NCI-H146 (cell line): ENCODE measurements around the gene NECTIN3.

Experiments used
- DNase-seq: peaks from one replicate; lab custom pipeline; 2025; lab: John Stamatoyannopoulos, UW

Gene NECTIN3, protein sequence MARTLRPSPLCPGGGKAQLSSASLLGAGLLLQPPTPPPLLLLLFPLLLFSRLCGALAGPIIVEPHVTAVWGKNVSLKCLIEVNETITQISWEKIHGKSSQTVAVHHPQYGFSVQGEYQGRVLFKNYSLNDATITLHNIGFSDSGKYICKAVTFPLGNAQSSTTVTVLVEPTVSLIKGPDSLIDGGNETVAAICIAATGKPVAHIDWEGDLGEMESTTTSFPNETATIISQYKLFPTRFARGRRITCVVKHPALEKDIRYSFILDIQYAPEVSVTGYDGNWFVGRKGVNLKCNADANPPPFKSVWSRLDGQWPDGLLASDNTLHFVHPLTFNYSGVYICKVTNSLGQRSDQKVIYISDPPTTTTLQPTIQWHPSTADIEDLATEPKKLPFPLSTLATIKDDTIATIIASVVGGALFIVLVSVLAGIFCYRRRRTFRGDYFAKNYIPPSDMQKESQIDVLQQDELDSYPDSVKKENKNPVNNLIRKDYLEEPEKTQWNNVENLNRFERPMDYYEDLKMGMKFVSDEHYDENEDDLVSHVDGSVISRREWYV

DNA sequence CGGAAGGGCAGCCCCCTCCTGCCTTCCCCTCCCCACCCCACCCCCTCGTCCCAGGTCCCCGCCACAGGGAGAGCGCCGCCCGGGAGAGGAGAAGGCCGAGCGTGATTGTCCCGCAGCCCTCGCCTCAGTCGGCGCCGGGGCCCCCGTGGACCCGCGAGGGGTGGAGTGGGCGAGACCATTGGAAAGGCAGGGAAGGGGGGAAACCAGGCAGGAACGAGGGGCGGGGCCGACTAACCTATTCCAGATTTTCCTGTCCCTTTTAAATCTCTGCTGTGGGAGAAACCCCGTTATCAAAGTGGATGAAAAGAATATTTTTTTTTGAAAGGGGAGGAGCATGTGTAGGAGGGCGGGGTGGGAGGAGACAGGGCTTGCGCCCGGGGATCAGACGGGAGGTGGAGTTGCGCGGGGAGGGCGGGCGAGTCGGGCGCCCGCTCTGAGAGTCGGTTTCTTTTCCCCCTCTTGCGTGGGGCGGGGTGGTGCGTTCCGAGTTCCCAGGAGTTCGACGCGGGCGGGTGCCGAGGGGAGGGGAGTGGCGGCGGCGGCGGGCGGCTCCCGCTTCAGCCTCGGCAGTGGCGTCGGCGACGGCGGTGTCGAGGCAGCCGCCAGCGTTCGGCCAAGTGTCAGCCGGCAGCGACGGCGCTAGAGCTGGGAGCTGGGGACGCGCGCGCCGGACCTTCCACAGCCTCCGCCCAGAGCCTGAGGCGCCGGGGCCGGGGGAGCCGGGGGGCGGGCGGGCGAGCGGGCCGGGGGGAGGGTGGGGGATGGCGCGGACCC is at the start of gene NECTIN3:
TSS of gene NECTIN3 (plus strand) at position 560 of the 774 bp plus-strand sequence. CDS start at position 762, 202 bp downstream.
- DNase-seq, result peak; percentile 90

DNA sequence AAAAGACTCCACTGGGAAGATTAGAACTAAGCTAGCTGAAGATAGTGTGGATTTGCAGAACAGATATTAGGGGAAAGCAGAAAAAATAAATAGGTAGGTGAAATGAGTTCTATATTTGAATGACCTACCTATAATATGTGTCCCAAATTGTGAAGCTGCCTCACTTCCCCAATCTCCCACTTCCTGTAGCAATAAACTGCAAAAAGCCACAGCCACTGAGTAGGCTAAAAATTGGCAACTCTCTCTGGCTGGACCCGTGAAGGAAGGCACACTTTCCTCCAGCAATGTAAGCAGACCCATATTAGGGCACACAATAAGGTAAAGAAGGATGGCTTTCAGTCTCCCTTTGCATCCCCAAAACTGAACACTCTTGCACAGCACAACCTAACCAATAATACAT is 43.7 kb upstream of the NECTIN3 start:
- DNase-seq, result no peak

DNA sequence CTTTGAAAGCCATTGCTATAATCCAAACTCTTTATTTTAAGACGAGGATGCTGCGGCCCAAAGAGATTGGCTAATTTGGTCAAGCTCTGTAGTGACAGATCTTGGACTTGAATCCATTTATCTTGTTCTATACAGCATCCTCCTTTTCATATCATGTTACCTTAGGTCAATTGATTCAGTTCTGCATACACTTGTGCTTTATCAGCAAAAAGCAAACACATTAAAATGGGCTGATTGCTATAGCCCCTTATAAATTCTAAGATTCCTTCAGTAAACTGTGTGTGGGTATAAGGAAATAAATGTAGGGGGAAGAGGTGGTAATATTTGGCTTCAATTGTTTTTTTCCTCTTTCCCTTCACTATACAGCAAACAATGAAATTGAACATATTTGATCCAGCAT is 40.1 kb upstream of the NECTIN3 start:
- DNase-seq, result no peak

DNA sequence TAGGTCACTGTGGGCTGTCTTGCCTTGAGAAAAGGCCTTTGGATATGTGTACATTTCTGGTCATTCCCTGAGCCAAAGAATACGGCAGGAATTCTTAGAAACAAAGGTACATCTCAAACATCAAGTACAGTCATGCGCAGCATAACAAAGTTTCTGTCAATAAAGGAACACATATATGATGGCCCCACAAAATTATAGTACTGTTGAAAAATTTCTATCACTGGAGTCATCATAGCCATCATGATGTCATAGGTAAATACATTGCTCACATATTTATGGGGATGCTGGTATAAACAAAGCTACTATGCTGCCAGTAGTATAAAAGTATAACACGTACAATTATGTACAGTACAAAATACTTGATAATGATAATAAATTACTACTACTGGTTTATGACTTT is 38.9 kb upstream of the NECTIN3 start:
- DNase-seq, result no peak

DNA sequence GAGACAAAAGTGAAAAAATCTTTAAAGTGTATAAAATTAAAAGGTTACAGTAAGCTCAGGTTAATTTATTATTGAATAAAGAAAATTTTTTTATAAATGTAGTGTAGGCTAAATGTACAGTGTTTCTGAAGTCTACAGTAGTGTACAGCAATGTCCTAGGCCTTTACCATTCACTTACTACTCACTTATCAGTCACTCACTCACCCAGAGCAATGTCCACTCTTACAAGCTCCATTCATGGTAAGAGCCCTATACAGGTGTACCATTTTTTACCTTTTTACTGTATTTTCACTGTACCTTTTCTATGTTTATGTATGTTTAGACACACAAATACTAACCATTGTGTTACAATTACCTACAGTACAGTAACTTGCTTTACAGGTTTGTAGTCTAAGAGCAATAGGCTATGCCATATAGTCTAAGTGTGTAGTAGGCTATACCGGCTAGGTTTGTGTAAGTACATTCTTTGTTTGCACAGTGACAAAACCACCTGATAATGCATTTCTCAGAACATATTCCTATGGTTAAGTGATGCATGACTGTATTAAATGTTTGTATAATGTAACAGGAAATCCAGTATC is 38.1 kb upstream of the NECTIN3 start:
- DNase-seq, result no peak

DNA sequence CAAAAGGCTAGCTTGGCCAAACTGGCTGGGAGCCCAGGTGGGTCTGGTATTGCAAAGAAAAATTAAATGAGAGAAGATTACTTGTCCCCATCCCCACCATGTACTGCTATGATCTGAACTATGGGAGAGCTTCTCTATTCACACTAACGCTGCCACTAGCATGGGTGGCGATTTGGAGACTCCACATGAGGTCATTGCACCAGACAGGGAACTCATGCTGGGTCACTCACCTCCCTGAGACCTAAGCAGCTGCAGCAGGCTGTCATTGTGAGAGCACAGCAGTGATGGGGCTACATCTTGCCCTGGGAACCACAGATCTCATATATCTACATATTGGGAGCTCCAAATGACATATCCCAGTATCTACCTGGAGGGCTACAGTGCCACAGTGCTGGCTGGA is 36.3 kb upstream of the NECTIN3 start:
- peak; percentile 3 for DNase-seq

DNA sequence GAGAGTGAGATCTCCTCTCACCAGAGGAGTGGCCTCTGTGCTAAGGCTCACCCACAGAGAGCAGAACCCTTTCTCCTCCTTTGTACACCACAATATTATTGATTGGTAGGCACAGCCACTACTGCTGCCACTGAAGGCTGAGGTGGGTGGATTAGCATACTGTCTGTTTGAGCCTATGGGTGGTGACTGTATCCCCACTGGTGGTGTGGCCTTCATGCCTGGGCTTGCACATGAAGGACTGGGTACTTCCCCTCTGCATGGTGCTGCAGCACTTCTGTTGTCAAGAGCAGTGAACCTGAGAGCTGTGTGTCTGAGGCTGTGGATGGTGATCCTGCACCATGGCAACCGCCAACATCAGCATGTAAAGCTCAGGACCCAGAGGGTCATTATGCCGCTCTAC is 35.7 kb upstream of the NECTIN3 start:
- DNase-seq, result no peak

DNA sequence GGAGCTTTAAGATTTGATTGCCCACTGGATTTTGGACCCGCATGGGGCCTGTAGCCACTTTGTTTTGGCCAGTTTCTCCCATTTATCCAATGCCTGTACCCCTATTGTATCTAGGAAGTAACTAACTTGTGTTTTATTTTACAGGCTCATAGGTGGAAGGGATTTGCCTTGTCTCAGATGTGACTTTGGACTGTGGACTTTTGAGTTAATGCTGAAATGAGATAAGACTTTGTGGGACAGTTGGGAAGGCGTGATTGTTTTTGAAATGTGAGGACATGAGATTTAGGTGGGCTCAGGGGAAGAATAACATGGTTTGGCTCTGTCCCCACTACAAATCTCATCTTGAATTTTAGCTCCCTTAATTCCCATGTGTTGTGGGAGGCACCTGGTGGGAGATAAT is 30.7 kb upstream of the NECTIN3 start:
- DNase-seq, result no peak

DNA sequence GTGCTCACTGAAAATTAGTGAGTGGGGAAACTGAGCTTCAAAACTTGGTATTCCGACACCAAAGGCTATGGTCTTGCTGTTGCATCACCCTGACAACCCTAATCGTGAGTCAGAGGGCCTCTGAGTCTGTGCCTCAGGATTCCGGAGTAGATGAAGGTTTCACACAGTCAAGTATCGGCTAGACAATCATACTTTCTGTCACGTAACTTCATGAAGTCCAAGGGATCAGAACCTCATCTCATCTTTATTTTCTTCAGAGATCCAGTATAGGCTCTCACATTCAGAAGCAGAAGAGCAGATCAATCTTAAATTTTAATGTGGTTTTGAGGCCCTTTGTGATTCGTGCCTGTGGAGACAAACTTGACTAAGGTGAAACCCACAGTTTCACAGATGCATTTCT is 26.1 kb upstream of the NECTIN3 start:
- DNase-seq, result no peak

DNA sequence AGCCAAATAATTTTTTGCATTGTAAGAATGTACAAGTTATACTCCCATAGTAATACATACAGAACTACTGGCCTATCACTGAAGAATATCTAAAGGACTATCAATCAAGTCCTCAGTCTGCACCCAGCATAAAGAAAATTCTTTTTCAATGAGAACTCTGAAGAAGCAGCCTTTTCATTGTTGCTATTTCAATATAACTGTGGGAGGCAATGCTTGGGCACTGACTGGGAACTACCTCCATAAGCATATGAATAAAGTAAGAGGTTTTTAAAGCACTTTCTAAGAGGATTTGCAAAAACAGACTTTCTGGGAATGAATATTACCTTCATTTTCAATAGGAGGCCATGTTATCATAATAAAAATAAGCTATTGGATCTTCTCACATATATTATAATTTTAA is 24.6 kb upstream of the NECTIN3 start:
- DNase-seq, result no peak

DNA sequence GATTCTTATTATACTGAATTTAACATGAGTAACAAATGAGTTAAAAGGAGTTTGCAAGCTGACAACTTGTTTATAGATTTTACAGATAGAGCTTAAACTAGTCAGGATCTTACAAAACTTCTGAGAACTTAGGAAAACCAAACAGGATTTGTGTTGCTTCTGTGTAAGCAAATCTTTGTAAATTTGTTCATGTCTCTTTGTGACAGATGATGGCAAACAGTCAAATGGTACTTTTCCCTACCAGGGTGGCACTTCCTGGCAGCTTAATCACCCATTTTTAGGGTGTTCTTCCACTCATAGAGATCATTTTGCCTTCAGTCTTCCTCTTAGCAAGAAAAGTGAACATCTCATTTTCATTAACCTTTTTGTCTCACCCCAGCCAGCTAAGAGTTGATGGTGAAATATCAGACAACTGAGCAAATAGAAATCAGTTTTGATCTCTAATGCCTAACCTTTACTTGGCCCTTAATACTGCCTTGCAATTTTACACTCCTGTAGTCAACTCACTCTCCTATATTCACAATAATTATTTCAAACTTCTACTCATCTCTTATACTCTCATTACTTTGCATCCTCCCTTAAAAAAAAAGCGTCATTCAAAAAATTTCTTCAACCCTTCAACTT is 23.7 kb upstream of the NECTIN3 start:
- no peak for DNase-seq

DNA sequence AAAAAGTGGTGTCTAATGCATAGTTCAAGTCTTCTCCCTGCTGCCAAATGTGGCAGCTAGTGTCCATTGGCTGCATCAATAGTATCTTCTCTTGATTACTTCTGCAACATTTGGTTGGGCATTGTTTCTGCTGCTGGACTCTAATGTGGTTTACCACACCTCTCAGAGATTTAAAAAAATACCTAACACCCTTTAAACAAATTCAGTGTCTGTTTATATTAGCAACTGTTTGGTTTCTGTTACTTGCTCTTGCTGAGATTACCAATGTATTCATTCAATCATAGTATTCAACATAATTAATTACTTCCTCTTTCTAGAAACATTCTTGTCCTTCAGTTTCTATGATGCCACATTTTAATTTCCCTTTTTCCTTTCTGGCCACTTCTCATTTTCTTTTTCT is 20.3 kb upstream of the NECTIN3 start:
- no peak for DNase-seq

DNA sequence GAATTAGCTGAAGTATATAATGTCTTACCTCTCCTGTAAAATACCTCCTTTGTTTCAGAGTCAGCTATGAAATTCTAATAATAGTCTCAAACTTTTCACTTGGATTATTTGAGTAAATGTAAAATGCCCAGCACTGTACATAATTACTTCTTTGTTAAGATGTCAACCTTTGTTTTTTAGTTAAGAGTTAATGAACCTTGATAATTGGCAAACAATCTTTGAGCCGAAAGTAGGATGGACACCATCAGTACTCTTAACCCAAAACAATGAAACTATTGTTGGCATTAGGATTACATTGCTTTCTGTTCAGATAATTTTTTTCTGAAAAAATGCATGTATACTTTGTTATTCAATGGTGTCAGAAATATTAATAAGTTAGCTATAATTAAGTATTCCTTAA is 3.0 kb upstream of the NECTIN3 start:
- DNase-seq, result no peak

DNA sequence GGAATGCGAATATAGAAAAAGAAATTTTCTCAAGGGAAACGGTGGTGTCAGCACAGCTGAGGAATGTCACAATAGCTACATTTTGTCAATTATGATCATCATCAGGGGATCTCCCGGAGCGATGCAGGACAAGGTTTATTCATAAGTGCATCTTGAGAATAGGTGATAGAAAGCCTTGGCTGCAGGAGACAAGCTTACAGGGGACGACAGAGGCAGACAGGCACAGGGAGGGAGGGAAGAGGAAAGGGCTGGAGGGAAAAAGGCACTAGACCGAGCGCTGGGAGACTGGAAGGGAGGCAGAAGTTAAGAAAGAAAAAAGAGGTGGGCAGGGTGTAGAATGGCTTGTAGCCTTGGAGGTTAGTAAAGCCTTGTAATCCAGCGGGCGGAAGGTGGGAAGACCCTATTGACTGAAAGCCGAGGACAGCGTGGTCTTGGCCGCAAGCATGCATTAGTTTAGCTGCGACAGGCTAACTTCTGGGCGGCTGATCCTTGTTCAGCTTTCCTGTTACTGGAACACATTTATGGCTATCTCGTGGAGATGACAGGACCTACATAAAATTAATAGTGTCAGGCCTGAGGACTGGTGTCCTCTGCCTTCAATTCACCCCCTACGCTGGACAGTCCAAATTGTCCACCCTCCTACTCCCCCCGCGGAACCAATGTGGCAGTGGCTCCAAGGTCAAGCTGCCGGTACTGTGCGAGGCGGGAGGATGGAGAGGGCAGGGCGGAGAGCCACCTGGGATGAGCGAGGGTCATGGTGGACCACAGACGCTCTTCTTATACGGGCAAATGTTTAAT is 1.4 kb upstream of the NECTIN3 start:
- peak; percentile 39 for DNase-seq

DNA sequence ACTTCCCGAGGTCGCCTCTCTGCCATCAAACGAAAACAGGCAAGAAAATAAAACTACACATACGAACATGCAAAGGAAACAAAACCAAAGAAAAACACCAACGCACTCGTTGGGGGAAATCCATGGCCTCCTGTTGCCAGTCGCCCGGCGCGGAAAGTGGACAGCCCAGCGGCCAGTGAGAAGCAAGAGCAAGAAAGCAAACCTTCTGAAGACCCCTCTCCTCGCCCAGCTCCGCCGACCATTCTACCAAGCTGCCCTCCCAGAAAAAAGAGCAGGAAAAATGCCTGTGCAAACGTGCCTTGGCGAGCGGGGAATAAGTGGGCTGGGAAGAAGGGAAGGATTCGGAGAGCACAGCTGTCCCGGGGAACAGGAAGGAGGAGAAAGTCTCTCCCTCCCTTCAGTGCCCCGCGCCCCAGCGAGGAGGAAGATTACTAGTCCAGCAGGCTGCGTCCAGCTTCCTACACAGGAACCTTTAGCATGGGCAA is 802 bp upstream of the NECTIN3 start:
- peak; percentile 86 for DNase-seq

DNA sequence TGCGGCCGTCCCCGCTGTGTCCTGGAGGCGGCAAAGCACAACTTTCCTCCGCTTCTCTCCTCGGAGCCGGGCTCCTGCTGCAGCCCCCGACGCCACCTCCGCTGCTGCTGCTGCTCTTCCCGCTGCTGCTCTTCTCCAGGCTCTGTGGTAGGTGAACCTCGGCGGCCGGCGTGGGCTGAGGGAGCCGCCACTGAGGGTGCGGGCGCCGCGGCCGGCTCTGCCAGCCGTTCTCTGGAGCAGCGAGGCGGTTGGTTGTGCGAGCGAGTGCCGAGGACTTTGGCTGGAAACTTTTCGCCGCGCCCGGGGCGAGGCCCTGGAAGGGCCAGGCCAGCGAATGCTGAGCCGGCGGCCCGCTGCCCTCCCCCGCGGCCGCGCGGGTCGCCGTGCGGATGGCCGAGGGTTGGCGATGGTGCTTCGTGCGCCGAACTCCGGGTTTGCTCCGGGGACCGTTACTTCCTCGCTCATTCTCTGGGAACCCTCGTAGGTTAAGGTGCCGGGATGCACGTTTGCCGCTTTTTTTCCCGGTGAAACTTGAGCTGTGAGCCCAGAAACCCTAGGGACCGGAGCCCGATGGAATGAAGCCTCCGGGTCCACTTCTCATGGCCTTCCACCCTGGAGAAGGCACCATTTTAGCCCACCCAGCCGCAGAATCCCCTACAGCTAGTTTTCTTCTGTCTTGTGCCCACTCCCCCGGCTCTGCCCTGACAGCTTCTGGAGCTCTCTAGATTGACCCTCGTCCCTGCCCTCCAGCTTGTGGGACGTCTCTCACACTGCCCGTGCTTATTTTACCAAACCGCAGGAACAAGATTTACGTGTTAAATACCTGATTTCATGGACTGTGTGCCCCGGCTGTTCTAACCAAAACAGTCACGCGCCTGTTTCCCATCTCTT is 660 bp downstream of the NECTIN3 start:
- DNase-seq, result peak; percentile 66

DNA sequence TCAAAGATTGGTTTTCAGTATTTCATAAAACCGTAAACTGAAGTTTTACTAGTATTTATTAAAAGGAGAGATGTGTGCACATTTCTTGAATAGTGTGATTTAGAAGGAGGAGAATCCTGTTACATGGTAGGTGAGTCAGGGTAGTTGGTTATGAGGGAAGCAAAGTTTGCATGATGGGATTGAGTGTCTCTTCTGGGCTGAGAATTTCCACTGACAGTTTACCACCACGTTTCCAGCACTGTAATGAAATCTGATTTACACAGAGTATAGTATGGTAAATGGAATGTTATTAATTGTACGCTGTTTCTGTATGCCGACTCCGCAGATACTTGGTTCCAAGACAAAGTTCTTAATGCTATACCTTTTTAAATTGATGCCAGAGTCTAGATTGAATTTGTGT is 1.6 kb downstream of the NECTIN3 start:
- DNase-seq, result no peak

DNA sequence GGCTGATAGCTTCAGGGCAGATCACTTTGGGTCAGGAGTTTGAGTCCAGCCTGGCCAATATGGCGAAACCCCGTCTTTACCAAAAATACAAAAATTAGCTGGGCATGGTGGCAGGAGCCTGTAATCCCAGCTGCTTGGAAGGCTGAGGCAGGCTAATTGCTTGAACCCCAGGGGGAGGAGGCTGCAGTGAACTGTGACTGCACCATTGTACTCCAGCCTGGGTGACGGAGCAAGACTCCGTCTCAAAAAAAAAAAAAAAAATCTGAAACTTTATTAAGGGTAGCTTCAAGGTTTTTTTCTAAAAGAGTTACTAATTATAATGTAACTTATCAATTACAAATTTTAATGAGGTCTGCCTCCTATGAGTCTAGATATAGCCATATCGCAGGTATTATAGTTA is 5.1 kb downstream of the NECTIN3 start:
- no peak for DNase-seq

DNA sequence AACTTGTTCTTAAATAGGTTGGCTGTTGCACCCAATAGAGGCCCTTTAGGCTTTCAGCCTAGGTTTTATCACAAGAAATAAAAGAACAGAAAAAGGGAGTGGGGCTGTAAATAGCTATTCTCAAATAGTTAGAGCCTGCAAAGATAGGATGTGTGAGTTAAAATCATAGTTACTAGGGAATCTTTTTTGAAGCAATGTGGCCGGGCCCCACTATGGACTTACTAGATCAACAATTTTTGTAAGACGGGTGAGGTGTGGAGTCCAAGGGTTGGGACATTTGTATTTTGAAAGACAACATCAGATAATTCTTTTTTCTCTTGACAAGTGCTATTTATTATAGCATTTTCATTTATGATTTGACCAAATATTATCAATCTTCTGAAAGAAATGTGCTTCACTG is 5.8 kb downstream of the NECTIN3 start:
- DNase-seq, result no peak

DNA sequence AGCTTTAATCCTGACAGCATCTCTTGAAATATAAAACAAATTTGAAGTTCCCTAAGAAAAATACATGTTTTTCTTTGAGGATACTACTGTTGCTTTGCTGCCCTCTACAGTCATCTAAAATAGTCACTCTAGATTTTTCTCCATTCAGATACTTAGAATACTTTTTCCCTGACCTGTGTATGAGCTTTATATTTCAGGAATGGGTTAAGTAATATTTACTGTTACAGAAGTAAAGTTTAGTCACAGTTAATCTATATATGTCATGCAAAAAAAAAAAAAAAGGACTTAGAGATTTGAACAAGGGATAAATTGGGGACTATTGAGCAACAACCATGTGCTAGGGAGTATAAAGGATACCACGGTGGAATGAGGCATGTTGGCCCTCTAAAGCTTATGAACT is 8.8 kb downstream of the NECTIN3 start:
- peak; percentile 11 for DNase-seq
